IPS-18a (cell line): Measurements from ENCODE around the gene CHST1.

Source experiments
- H3K27ac ChIP-seq: one replicate; pipeline ENCODE4 v1.5.1; 2013; ENCODE audit warnings: low read length
- H3K27me3 ChIP-seq: one replicate; pipeline ENCODE4 v1.6.1; 2013; ENCODE audit warnings: mild to moderate bottlenecking, low read length; ENCODE audit not compliant: control insufficient read depth, insufficient read depth
- H3K36me3 ChIP-seq: one replicate; pipeline ENCODE4 v1.6.1; 2013; ENCODE audit warnings: low read depth, low read length; ENCODE audit not compliant: control insufficient read depth
- H3K4me1 ChIP-seq: one replicate; pipeline ENCODE4 v1.6.1; 2013; ENCODE audit warnings: low read depth, low read length; ENCODE audit not compliant: control insufficient read depth
- H3K4me3 ChIP-seq: one replicate; pipeline ENCODE4 v1.5.1; 2013; ENCODE audit warnings: low read length
- H3K9ac ChIP-seq: one replicate; pipeline ENCODE4 v1.6.1; 2013; ENCODE audit warnings: mild to moderate bottlenecking, low read length, moderate library complexity
- H3K9me3 ChIP-seq: one replicate; pipeline ENCODE4 v1.6.1; 2013; ENCODE audit warnings: low read depth, low read length; ENCODE audit not compliant: control insufficient read depth

Gene CHST1

GRCh38 chr11:45663486-45664375 is 1.7 kb downstream of the CHST1 start:
- H3K27me3 ChIP-seq: peaks cover 48% of the 10 kb centered on the region
- peak overlapping the region; percentile 48 for H3K4me3 ChIP-seq

GRCh38 chr11:45662665-45663485 is 2.5 kb downstream of the CHST1 start:
- Histone ChIP-seq H3K9ac (no peak overlapping the region), H3K4me3 (no peak overlapping the region), H3K9me3 (no peaks in the 10 kb centered on the region), H3K4me1 (peaks cover 38% of the 10 kb centered on the region), H3K36me3 (no peaks in the 10 kb centered on the region), H3K27me3 (peaks cover 47% of the 10 kb centered on the region), H3K27ac (no peak overlapping the region)

More at GRCh38 chr11:45663486-45664375, 1.7 kb downstream of the CHST1 start:
- Histone ChIP-seq H3K36me3 (no peaks in the 10 kb centered on the region), H3K4me1 (peaks cover 37% of the 10 kb centered on the region), H3K27ac (no peak overlapping the region), H3K9me3 (no peaks in the 10 kb centered on the region), H3K9ac (no peak overlapping the region)

GRCh38 chr11:45662096-45662664 is 3.2 kb downstream of the CHST1 start:
- no peaks in the 10 kb centered on the region for H3K36me3 ChIP-seq
- peaks cover 41% of the 10 kb centered on the region for H3K27me3 ChIP-seq
- H3K9ac ChIP-seq: no peak overlapping the region
- no peaks in the 10 kb centered on the region for H3K9me3 ChIP-seq
- H3K4me3 ChIP-seq: no peak overlapping the region
- H3K27ac ChIP-seq: no peak overlapping the region
- H3K4me1 ChIP-seq: peaks cover 38% of the 10 kb centered on the region

- Histone ChIP-seq H3K36me3 (no peaks in the 10 kb centered on the region), H3K9me3 (no peaks in the 10 kb centered on the region), H3K4me1 (peaks cover 38% of the 10 kb centered on the region), H3K27ac (no peak overlapping the region), H3K9ac (no peak overlapping the region), H3K4me3 (no peak overlapping the region), H3K27me3 (peaks cover 34% of the 10 kb centered on the region)
Observed at GRCh38 chr11:45661439-45662055, 3.9 kb downstream of the CHST1 start.

GRCh38 chr11:45660729-45661438 is 4.5 kb downstream of the CHST1 start:
- Histone ChIP-seq H3K4me3 (no peak overlapping the region), H3K4me1 (peaks cover 38% of the 10 kb centered on the region), H3K27me3 (peaks cover 28% of the 10 kb centered on the region), H3K27ac (no peak overlapping the region), H3K9ac (no peak overlapping the region), H3K36me3 (no peaks in the 10 kb centered on the region), H3K9me3 (no peaks in the 10 kb centered on the region)

DNA sequence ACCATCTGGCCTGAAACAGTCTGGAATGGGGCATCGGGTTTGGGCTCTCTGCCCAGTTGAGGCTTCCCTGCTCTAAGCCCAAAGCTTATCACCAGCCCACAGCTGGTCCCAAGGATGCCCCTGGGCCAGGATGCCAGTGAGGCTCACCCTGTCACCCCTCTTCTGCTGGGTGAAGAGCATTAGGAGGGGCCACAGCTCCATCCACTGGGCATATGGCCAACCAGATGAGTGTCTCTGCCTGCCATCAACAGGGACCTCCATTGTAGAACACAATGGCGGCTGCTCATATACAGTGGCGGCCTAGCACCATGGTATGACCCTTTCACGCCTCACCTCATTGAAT is 5.6 kb downstream of the CHST1 start:
- no peak overlapping the region for H3K9ac ChIP-seq
- no peaks in the 10 kb centered on the region for H3K36me3 ChIP-seq
- peaks cover 25% of the 10 kb centered on the region for H3K27me3 ChIP-seq
- no peak overlapping the region for H3K27ac ChIP-seq
- H3K9me3 ChIP-seq: no peaks in the 10 kb centered on the region
- H3K4me1 ChIP-seq: peaks cover 44% of the 10 kb centered on the region
- no peak overlapping the region for H3K4me3 ChIP-seq

DNA sequence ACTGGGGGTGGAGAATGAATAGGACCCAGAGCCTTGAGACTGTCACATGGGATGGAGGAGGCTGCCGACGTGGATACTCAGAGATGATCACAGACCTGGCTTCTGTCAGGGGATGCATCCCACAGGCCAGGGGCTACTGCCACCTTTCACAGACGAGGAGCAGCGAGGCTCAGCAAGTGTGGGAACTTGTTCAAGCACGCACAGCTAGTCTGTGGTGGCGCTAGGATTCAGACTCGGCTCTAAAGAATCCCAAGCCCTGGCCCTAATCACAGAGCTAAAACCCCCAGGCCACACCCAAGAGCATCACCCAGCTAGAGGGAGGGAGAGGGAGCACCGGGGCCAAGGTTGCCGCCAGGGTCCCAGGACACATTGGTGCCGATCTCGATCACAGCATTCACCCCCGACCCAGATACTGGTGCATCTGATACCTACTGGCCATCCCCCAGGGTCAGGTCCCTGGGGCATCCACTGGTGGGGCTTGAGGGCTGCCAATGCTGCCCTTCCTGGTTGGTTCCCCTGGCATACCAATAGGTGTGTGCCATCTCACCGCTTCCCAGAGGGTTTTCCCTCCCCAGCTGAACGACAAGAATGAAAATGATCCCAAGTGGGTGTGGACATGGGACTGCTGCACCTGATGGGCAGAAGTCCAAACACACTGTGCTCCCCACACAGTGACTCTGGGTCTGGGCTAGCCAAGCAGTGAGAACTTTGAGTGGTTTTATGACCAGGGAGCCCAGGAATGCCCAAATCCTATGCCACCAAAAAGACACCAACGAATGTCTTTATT is 6.2 kb downstream of the CHST1 start:
- Histone ChIP-seq H3K27ac (no peak overlapping the region), H3K4me3 (no peak overlapping the region), H3K27me3 (peaks cover 20% of the 10 kb centered on the region), H3K9ac (no peak overlapping the region), H3K36me3 (no peaks in the 10 kb centered on the region), H3K9me3 (no peaks in the 10 kb centered on the region), H3K4me1 (peaks cover 43% of the 10 kb centered on the region)

- Histone ChIP-seq H3K4me1 (peaks cover 35% of the 10 kb centered on the region), H3K9ac (no peak overlapping the region), H3K27ac (no peak overlapping the region), H3K4me3 (no peak overlapping the region), H3K27me3 (peaks cover 12% of the 10 kb centered on the region), H3K36me3 (no peaks in the 10 kb centered on the region), H3K9me3 (no peaks in the 10 kb centered on the region)
Observed at GRCh38 chr11:45658292-45658991, 7.0 kb downstream of the CHST1 start.

DNA sequence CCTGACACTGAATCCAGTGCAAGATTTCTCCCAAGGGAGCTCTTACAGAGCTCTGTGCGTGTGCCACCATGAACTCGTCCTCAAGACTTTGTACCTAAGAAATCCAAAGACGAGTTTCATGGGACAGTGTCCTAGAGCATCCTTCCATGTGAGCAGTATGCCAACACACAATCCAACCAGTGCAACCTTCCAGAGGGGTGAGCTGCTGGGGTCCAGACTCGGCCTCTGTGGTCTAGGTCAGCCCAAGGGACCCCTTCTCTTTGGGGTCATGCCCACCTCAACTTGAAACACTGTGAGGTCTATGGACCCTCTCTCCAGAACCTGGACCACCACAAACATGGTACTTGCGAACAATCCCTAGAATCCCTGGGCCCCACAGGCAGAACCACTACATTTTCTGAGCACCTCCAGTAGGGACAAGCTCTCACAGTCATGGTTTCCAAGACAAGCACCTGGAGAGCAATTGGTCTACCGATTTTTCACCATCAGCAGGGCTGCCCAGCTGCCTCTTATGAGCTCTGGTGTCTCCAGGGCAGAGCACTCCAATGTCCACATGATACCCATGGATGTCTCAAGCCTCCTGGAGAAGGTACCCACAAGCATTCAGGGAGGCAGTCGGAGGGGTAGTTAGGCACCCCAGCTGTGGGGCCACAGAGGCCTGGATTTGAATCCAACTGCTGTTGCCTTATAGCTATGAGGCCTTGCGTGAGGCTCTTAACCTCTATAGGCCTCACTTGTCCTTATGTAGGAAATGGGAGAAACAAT is 7.7 kb downstream of the CHST1 start:
- no peaks in the 10 kb centered on the region for H3K36me3 ChIP-seq
- H3K9me3 ChIP-seq: no peaks in the 10 kb centered on the region
- peaks cover 4% of the 10 kb centered on the region for H3K27me3 ChIP-seq
- no peak overlapping the region for H3K9ac ChIP-seq
- H3K4me3 ChIP-seq: no peak overlapping the region
- H3K27ac ChIP-seq: no peak overlapping the region
- H3K4me1 ChIP-seq: peaks cover 28% of the 10 kb centered on the region
